Activated T-helper 1 cell treated with anti-CD3 and anti-CD28 coated beads, Interleukin-2, amount 50 U/mL, for 16 hours (primary cell): ENCODE results near the gene EYS.

Experiments used
- DNase-seq, 2 donors: peaks; one replicate each; pipeline ENCODE4 v3.0.0-alpha.2; 2020; ENCODE audit warnings: low read depth in 1 of 2, low spot score in 1 of 2

The EYS gene

GRCh38 chr6:65253041-65253440, 454.0 kb downstream of the EYS start:
- no peak for DNase-seq

- DNase-seq, result no peak
These were observed 458.9 kb downstream of the EYS start for GRCh38 chr6:65248101-65248610.

GRCh38 chr6:65231616-65232015, 475.4 kb downstream of the EYS start:
- DNase-seq, result no peak

- no peak for DNase-seq
These were observed 477.2 kb downstream of the EYS start for GRCh38 chr6:65229825-65230224.

GRCh38 chr6:65221153-65221552, 485.9 kb downstream of the EYS start:
- no peak for DNase-seq

- no peak for DNase-seq
These were observed 504.3 kb downstream of the EYS start for GRCh38 chr6:65202738-65203137.

- no peak for DNase-seq
These were observed 507.3 kb downstream of the EYS start for GRCh38 chr6:65199683-65200082.

- no peak for DNase-seq
These were observed 507.9 kb downstream of the EYS start for GRCh38 chr6:65199121-65199520.

GRCh38 chr6:65191471-65191870, 515.6 kb downstream of the EYS start:
- DNase-seq, result no peak

- DNase-seq, result no peak
These were observed 517.7 kb downstream of the EYS start for GRCh38 chr6:65189236-65189881.

GRCh38 chr6:65186826-65187225, 520.2 kb downstream of the EYS start:
- DNase-seq, result no peak

GRCh38 chr6:65182681-65183080, 524.3 kb downstream of the EYS start:
- no peak for DNase-seq

- DNase-seq, result no peak
These were observed 536.8 kb downstream of the EYS start for GRCh38 chr6:65170273-65170672.

- DNase-seq, result no peak
These were observed 545.4 kb downstream of the EYS start for GRCh38 chr6:65161661-65162060.

GRCh38 chr6:65157025-65157424, 550.0 kb downstream of the EYS start:
- no peak for DNase-seq

GRCh38 chr6:65155083-65155482, 551.9 kb downstream of the EYS start:
- DNase-seq, result no peak

- no peak for DNase-seq
These were observed 557.2 kb downstream of the EYS start for GRCh38 chr6:65149841-65150240.

- no peak for DNase-seq
These were observed 558.2 kb downstream of the EYS start for GRCh38 chr6:65148839-65149238.

GRCh38 chr6:65135567-65135966, 571.5 kb downstream of the EYS start:
- no peak for DNase-seq

GRCh38 chr6:65126667-65127066, 580.4 kb downstream of the EYS start:
- DNase-seq, result no peak

GRCh38 chr6:65123521-65123920, 583.5 kb downstream of the EYS start:
- no peak for DNase-seq

GRCh38 chr6:65117817-65118409, 589.1 kb downstream of the EYS start:
- no peak for DNase-seq

- no peak for DNase-seq
These were observed 590.7 kb downstream of the EYS start for GRCh38 chr6:65116326-65116725.
